NB4 (cell line): ENCODE measurements around the gene AGAP2.

Experiments
- DNase-seq: peaks from one replicate; pipeline ENCODE4 v3.0.0; 2010; ENCODE audit warnings: low read depth
- H3K4me3 ChIP-seq: one replicate; pipeline ENCODE4 v1.5.1; 2011; ENCODE audit warnings: mild to moderate bottlenecking, low read depth, low read length, moderate library complexity
- MYC ChIP-seq: IDR thresholded peaks from 2 replicates; pipeline ENCODE4 v1.6.1; 2011; ENCODE audit warnings: low read depth, low read length
- POLR2A ChIP-seq: IDR thresholded peaks from 2 replicates; pipeline ENCODE4 v1.6.1; 2011; ENCODE audit warnings: mild to moderate bottlenecking; ENCODE audit not compliant: insufficient read length; ENCODE audit errors: extremely low read depth
- TF ChIP-seq, protein P1 (sequence below): IDR thresholded peaks from 2 replicates; pipeline ENCODE4 v1.6.1; 2011; ENCODE audit warnings: low read depth, low read length
- TF ChIP-seq, protein P2 (sequence below): IDR thresholded peaks from one replicate; pipeline ENCODE4 v1.5.1; 2012; ENCODE audit warnings: low read depth, low read length

AGAP2 gene

DNA sequence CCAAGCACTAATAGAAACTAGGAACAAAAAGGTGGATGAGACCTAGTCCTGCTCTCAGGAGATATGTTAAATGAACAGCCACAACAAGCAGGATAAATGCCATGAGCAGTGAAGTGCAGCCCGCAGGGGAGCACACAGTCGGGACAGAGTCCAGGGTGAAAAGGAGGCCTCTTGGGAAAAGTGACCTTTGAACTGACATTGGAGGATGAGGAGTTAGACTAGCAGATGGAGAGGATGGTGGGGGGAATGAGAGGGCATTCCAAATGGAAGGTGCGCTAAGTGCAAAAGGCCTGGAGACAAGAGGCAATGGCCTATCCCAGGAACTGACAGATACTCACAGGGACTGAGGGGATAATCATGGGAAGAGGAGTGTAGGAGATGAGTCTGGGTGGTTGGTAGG, 40.1 kb downstream of the AGAP2 start:
- no peak for DNase-seq
- H3K4me3 ChIP-seq = no peak overlapping the region
- no peak for TF ChIP-seq POLR2A
- TF ChIP-seq, protein P1, sequence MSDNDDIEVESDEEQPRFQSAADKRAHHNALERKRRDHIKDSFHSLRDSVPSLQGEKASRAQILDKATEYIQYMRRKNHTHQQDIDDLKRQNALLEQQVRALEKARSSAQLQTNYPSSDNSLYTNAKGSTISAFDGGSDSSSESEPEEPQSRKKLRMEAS = no peak
- TF ChIP-seq MYC = no peak
- TF ChIP-seq, protein P2, sequence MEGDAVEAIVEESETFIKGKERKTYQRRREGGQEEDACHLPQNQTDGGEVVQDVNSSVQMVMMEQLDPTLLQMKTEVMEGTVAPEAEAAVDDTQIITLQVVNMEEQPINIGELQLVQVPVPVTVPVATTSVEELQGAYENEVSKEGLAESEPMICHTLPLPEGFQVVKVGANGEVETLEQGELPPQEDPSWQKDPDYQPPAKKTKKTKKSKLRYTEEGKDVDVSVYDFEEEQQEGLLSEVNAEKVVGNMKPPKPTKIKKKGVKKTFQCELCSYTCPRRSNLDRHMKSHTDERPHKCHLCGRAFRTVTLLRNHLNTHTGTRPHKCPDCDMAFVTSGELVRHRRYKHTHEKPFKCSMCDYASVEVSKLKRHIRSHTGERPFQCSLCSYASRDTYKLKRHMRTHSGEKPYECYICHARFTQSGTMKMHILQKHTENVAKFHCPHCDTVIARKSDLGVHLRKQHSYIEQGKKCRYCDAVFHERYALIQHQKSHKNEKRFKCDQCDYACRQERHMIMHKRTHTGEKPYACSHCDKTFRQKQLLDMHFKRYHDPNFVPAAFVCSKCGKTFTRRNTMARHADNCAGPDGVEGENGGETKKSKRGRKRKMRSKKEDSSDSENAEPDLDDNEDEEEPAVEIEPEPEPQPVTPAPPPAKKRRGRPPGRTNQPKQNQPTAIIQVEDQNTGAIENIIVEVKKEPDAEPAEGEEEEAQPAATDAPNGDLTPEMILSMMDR = no peak

DNA sequence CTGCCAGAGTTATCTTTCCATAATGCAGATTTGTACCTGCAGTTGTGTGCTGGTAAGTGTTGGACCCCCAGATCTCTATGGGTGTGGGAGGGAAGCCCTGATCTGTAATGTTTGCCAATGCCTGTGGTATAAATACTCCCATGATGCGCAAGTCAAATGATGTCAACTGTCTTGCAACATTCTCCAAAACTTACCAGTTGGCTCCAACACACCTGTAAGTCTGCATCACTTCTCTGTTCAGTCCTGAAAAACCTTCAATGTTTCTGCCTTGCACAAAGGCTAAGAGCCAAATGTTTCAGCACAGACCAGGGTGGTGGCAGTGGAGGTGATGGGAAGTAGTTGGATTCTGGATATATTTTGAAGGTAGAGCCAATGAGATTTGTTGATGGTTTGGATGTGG, 41.5 kb downstream of the AGAP2 start:
- TF ChIP-seq, protein P2 = no peak
- TF ChIP-seq POLR2A (no peak), MYC (no peak)
- TF ChIP-seq, protein P1 = no peak
- DNase-seq = no peak
- H3K4me3 ChIP-seq = no peak overlapping the region

DNA sequence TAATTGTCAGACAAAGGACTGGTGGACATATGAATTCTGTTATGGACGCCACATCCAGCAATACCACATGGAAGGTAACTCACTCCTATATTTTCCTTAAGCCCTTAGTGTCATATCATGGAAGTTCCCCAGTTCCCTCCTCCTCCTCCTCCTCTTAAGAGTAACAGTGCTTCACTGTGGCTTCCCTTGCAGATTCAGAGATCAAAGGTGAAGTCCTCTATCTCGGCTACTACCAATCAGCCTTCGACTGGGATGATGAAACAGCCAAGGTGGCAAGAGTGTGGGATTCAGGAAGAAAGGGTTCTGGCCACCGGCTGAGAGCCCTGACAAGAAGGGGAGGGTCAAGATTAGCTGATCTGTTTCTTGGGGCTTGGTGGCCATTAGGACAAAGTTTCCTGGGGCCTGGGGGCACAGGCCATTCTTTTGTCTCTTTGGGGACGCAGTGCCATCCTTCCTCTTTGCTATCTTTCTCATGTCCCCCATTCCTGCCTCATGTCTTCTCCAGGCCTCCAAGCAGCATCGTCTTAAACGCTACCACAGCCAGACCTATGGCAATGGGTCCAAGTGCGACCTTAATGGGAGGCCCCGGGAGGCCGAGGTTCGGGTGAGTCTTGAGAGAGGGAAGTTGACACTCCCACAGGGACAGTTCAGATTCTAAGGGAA, 42.6 kb downstream of the AGAP2 start:
- TF ChIP-seq, protein P2 = no peak
- TF ChIP-seq POLR2A (no peak), MYC (no peak)
- TF ChIP-seq, protein P1 = no peak
- H3K4me3 ChIP-seq = no peak overlapping the region
- DNase-seq = no peak

DNA sequence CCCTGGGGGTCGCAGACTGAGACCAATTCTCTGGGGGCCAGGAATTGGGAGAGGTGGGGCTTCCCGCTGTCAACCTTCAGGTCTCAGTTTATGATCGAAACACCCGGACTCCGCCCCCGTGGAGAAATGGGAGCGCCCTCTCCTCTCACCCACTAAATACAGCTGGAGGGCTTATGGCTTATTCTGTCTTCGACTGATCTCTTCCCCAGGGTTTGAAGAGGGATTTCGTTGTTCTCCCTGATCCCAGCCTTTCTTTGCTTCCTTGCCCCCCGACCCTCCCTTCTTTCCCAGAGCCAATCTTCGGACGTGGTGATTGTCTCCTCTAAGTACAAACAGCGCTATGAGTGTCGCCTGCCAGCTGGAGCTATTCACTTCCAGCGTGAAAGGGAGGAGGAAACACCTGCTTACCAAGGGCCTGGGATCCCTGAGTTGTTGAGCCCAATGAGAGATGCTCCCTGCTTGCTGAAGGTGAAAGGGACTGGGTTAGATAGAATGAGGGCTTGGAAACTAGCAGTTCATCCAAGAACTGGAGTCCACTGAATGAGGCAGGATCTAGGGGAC, 44.0 kb downstream of the AGAP2 start:
- peak; percentile 10 for DNase-seq
- no peak for TF ChIP-seq POLR2A
- TF ChIP-seq MYC = no peak
- TF ChIP-seq, protein P1 = no peak
- TF ChIP-seq, protein P2 = no peak
- H3K4me3 ChIP-seq = peak overlapping the region; percentile 95

DNA sequence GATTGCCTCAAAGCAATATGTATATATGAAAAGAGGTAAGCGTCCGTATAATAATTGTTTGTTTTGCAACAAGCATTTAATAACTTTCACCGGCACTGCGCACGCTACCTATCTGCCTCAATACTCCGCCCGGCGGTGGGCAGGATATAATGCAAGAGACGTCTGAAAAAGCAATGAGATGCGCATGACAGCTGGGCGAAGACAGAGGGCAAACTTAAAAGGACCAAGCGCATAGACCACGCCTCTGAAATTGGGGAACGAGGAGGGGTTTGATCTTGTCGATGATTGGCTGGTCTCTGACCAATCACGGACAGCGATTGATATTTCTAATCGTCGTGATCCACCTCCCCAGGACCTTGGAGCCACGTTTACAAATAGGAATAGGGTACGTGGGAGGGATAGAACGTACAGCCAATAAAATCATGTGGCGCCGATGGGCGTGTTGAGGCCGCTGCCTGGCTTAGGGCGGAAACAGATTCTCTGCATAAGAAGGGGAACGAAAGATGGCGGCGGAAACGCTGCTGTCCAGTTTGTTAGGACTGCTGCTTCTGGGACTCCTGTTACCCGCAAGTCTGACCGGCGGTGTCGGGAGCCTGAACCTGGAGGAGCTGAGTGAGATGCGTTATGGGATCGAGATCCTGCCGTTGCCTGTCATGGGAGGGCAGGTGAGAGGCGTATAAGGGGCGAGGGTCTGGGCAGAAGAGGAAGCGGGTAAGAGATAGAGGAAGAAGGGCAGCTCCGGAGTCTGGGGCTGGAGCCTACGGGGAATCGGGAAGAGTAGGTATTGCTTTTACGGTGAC, 44.7 kb downstream of the AGAP2 start, which contains the start of gene OS9:
Gene OS9 (plus strand): TSS at position 474 of the 800 bp plus-strand sequence. CDS start 30 bp downstream, at position 504.
- peak; percentile 87 for TF ChIP-seq POLR2A
- TF ChIP-seq, protein P1 = peak; percentile 14
- TF ChIP-seq, protein P2 = peak; percentile 72
- peak; percentile 66; the same call in 1 of the 2 replicates for TF ChIP-seq MYC
- peak within 1 kb of the TSS; percentile 95 for H3K4me3 ChIP-seq
- peak; percentile 100 for DNase-seq
